NCI-H2196 treated with DMSO at 0.1 percent for 48 hours (cell line): ENCODE measurements around the gene ZSWIM1.

Experiments used
- DNase-seq: peaks from one replicate; lab custom pipeline; 2025; ENCODE audit not compliant: unreplicated experiment; lab: John Stamatoyannopoulos, UW

ZSWIM1 gene

GRCh38 chr20:45907219-45907948, 26.4 kb downstream of the ZSWIM1 start:
- no peak for DNase-seq

DNA sequence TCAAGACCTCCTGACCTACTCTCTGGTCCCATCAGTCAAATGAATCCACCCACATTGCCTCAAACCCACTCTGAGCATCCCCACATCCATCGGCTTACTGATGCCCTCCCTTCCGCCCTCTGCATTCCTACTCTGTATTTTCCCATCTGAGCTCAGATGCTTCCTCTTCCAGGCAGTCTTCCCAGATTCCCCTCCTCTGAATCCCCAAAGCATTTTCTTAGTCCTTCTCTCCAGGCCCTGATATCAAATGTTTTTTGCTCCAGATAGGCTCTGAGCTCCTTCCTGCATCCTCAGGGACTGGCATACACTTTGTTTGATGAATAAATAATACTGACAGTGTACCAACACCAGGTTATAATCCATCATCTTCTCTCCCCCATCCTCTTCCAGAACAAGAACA, 27.1 kb downstream of the ZSWIM1 start:
- DNase-seq: no peak

GRCh38 chr20:45909336-45909808, 28.3 kb downstream of the ZSWIM1 start:
- no peak for DNase-seq

DNA sequence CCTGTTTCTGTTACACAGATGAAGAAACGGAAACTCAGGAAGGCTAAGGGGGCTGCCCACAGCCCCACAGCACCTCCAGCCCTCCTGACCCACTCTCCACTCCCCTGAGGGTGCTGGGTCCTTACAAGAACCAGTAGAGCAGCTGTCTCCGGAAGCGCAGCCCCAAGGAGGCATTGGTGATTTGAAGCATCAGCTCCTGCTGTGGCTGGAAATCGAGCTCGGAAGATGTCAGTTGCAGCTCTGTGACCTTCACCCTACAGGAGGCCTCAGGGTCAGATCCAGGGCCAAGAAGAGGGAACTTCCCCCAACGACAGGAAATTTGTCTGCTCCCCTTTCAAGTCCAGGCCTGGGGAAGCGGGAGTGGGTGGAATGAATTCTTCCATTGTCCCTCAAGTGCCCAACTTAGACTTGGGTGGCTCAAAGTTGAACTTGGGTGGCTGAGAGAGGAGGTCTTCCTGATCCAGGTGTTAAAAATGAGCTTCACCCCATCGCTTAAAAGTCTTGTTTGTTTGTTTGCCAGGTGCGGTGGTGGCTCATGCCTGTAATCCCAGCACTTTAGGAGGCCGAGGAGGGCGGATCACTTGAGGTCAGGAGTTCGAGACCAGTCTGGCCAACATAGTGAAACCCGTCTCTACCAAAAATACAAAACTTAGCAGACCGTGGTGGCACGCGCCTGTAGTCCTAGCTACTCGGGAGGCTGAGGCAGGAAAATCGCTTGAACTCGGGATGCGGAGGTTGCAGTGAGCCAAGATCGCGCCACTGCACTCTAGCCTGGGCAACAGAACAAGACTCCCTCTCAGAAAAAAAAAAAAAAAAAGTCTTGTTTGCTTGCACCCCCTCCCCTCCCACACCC, 29.0 kb downstream of the ZSWIM1 start:
- no peak for DNase-seq

- DNase-seq: no peak
Measured at GRCh38 chr20:45910670-45911485, 29.9 kb downstream of the ZSWIM1 start.

DNA sequence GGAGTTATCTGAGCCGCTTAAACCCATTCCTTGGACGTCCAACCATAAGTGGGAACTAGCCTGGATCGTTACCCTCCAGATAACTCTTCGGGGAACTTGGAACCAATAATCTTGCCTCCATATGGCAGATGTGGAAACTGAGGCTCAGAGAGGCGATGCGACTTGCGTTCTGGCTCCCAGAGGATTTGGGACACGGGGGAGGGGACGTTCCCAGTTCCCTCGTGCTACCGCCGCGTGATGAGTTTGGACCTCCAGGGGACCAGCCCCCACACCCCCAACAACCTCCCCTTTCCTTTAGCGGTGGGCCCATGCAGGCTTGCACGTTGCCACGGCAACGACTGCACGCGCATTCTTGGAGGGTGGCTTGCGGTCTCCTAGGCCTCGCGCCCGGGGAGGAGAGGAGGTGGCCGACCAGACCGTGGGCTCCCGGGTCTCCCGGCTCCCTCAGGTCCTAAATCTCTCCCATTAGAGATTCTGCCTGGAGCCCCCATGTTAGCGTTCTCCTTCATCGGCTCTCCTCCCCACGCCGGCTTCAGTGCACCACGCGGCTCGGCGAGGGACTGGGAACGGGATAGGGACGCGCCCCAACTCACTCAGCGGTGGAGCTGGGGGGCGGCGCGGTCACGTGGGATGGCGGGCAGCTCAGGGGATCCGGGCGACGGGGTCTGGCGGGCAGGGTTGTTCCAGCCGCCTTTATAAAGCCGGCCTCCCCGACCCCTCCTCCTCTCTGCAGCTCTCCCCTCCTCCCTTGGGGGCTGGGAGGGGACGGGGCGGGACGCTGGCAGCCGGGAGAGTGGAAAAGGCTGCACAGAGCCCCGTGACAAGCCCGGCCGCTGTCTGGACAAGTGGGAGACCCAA, 30.7 kb downstream of the ZSWIM1 start, which contains the start of gene PLTP:
PLTP (minus strand) TSS at position 670 of the 858 bp plus-strand sequence. CDS start 703 bp downstream, outside the sequence.
- no peak for DNase-seq

DNA sequence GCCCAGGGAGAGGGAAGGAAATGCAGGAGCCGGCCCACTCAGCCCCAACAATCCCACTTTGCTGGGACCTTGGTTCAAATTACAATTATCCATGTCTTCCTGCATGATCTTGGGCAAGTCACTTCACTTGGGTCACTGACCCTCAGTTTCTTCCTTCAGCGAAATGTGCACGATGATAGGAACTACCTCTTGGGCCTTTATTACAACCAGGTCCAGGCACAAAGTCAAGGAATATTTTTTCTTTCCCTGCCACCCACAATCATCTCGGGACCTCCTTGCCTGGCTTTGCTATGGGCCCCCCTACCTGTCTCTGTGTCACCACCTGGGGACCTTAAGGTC, 31.3 kb downstream of the ZSWIM1 start:
- no peak for DNase-seq

GRCh38 chr20:45913116-45913515, 32.1 kb downstream of the ZSWIM1 start:
- DNase-seq: no peak

- DNase-seq: no peak
Measured at GRCh38 chr20:45917790-45918141, 36.7 kb downstream of the ZSWIM1 start.

- no peak for DNase-seq
Measured at GRCh38 chr20:45918182-45918737, 37.2 kb downstream of the ZSWIM1 start.

DNA sequence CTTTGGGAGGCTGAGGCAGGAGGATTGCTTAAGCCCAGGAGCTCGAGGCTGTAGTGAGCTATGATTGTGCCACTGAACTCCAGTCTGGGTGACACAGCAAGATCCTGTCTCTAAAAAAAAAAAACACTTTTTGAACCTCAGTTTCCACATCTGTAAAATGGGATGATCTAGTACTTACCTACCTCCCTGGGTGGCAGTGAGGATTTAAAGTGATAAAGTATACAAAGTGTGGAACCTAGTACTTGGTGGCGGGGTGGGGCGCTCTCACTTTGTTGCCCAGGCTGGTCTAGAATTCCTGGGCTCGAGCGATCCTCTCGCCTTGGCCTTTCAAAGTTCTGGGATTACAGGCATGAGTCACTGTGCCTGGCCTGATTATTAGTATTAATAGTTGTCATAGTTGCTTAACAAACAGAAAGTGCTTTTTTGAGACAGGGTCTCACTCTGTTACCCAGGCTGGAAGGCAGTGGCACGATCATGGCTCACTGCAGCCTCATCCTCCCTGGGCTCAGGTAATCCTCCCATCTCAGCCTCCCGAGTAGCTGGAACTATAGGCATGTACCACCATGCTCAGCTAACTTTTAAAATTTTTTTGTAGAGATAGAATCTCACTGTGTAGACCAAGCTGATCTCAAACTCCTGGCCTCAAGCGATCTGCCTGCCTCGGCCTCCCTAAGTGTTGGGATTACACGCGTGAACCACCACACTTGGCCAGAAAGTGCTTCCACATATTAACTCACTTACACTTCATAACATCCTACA, 37.9 kb downstream of the ZSWIM1 start:
- no peak for DNase-seq

DNA sequence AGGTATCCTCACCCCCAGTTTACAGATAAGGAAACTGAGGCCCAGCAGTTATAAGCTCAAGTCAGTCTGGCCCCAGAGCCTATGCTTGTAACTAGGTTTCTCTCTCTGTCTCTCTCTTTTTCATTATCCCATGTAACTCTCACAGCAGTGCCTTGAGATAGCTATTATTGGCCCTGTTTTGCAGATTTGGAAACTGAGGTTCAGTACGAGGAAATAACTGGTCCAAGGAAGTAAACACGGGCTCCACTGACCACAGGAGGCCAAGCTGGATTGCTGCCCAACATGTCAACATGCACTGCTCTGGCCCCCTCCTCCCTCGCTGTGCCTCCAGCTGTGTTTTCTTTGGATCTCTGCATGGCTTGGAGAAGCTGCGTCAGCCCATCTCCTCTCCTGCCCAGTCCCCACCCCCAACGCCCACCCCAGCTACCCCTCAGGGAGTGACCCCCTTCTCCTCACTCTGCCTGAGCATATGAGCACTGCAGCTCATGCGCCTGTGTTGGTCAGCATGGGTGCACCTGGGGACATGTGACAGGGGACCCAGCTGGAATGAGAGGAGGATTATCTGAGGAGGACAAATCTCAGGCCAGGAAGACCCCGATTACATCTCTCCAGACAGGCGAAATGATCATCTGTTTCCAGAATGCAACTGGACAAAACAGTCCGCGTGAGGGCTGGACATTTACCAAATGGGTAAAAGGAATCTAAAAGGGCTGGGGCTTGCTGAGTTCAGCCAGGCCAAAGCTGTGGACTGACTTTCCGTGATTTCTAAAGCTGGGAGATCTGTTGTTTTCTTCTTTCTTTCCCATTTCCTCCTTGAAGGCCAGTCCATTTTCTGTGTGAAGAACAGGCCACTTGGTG, 38.7 kb downstream of the ZSWIM1 start:
- no peak for DNase-seq

GRCh38 chr20:45920462-45921336, 39.7 kb downstream of the ZSWIM1 start:
- no peak for DNase-seq

DNA sequence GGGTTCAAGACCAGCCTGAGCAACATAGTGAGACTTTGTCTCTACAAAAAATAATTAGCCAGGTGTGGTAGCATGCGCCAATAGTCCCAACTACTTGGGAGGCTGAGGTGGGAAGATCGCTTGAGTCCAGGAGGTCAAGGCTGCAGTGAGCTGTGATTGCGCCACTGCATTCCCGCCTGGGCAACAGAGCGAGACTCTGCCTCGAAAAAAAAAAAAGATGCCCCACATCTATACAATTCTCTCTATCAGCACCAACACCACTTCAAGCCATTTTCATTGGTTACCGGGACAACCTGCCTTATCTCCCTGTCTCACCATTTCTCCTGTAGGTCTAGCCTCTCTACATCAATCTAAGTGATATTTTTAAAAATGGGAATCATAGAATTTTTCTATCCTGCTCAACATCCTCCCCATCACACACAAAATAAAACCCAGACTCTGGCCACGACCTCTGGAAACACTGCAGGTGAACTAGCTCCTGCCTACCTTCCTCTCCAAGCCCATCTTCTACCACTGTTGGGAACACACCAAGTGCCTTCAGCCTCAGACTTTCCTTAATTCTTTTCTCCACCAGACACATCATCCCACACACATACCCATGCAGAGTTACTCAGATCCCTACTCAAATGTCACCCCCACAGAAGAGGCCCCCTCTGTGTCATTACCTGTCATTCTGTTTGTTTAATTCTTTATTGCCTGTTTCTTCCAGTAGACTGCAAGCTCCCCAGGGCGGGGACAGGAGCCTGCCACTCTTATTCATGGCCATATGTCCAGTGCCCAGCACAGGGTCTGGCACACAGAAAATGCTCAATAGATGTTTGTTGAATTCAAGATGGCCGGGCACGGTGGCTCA, 40.5 kb downstream of the ZSWIM1 start:
- DNase-seq: no peak

- no peak for DNase-seq
Measured at GRCh38 chr20:45924391-45925261, 43.6 kb downstream of the ZSWIM1 start.
